ENCODE measurements around the gene RSPO4. TPM values are rescaled to one million over a fixed set of nuclear protein-coding genes. Genes with fewer than 3 reads are reported as not detected.

RSPO4 gene
- total RNA-seq, 1 experiment from 2014 or later, result 6.7 TPM

GRCh38 chr20:933029-933428 lies 69.1 kb downstream of the RSPO4 start:
- Histone ChIP-seq H3K79me2 (ENCODE audit: insufficient read depth, low read length) (no peaks in the 10 kb centered on the region), H3K56ac (ENCODE audit: insufficient read length, low read depth, low read length) (no peak overlapping the region), H3K14ac (ENCODE audit: insufficient read depth, low read length) (no peak overlapping the region), H4K5ac (ENCODE audit: insufficient read length, low read depth, low read length) (no peak overlapping the region), H3K79me1 (ENCODE audit: insufficient read depth, low read depth, low read length, poor library complexity, severe bottlenecking) (no peaks in the 10 kb centered on the region), H3K4ac (ENCODE audit: low read depth, low read length) (no peak overlapping the region), H2BK15ac (ENCODE audit: low read depth, low read length) (no peak overlapping the region), H3T11ph (ENCODE audit: low read length) (no peak overlapping the region), H3K27ac (ENCODE audit: insufficient read length, low read depth, low read length) (no peak overlapping the region), H4K20me1 (ENCODE audit: control insufficient read depth, insufficient read depth, insufficient read length) (no peaks in the 10 kb centered on the region), H3K23ac (ENCODE audit: insufficient read length, low read depth, low read length) (no peak overlapping the region), H2BK5ac (ENCODE audit: insufficient read length, low read length) (no peak overlapping the region), H2BK20ac (ENCODE audit: low read depth, low read length, poor library complexity, severe bottlenecking) (no peak overlapping the region), H3K18ac (ENCODE audit: insufficient read length, low read depth, low read length) (no peak overlapping the region), H3K9me3 (ENCODE audit: control insufficient read depth, low read depth, low read length) (peaks cover 18% of the 10 kb centered on the region), H4K91ac (ENCODE audit: insufficient read length, low read depth, low read length) (no peak overlapping the region), H3K23me2 (ENCODE audit: insufficient read length, low read depth, low read length, poor library complexity, severe bottlenecking) (no peaks in the 10 kb centered on the region), H3K9ac (ENCODE audit: extremely low read depth, insufficient read length, low read length) (no peak overlapping the region), H3K27me3 (ENCODE audit: insufficient read depth, low read length) (no peaks in the 10 kb centered on the region), H2BK120ac (ENCODE audit: low read depth, low read length, poor library complexity, severe bottlenecking) (no peak overlapping the region), H3K4me1 (ENCODE audit: insufficient read depth, low read length) (no peaks in the 10 kb centered on the region), H4K8ac (replicated peaks; ENCODE audit: insufficient read length, low read depth, low read length) (no peak overlapping the region), H2AFZ (ENCODE audit: low read length) (no peak overlapping the region), H2AK5ac (ENCODE audit: insufficient read length, low read length) (no peak overlapping the region), H3K4me2 (ENCODE audit: insufficient read depth, insufficient read length, low read length) (no peak overlapping the region), H2BK12ac (ENCODE audit: insufficient read length, low read depth, low read length) (no peak overlapping the region)
- peaks cover 33 to 37% of the 10 kb centered on the region in 2 experiments for H3K9me3 Mint-ChIP-seq
- no peak overlapping the region for H3K27ac Mint-ChIP-seq
- WGBS (ENCODE audit: extremely low coverage, insufficient read length, low lambda C conversion rate), result no CpG with 5 or more reads among the region's 2 CpGs
- H3K4me3 Mint-ChIP-seq, result no peak overlapping the region
- peaks cover 6% of the 10 kb centered on the region; the same call in 1 of the 2 replicates for H3K27me3 Mint-ChIP-seq (ENCODE audit: low read depth)
- H3K36me3 Mint-ChIP-seq (ENCODE audit: insufficient read depth in 1 of 3, low read depth in 3 of 3), result peaks cover 3 to 23% (median 16%) of the 10 kb centered on the region in 3 experiments; a peak in 5 of 7 replicates
- peaks cover 5% of the 10 kb centered on the region in 2 experiments; a peak in 3 of 4 replicates for H3K4me1 Mint-ChIP-seq
- DNase-seq, result no peak
- TF ChIP-seq, protein P1, sequence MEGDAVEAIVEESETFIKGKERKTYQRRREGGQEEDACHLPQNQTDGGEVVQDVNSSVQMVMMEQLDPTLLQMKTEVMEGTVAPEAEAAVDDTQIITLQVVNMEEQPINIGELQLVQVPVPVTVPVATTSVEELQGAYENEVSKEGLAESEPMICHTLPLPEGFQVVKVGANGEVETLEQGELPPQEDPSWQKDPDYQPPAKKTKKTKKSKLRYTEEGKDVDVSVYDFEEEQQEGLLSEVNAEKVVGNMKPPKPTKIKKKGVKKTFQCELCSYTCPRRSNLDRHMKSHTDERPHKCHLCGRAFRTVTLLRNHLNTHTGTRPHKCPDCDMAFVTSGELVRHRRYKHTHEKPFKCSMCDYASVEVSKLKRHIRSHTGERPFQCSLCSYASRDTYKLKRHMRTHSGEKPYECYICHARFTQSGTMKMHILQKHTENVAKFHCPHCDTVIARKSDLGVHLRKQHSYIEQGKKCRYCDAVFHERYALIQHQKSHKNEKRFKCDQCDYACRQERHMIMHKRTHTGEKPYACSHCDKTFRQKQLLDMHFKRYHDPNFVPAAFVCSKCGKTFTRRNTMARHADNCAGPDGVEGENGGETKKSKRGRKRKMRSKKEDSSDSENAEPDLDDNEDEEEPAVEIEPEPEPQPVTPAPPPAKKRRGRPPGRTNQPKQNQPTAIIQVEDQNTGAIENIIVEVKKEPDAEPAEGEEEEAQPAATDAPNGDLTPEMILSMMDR (conservative IDR thresholded peaks at IDR 0.05), result no peak

Measured in H9 (cell line).